Endothelial cell of umbilical vein (primary cell): ENCODE data around the gene STK38. TPM values are rescaled to one million over a fixed set of nuclear protein-coding genes. Genes with fewer than 3 reads are reported as not detected.

Source experiments
- BruUV-seq: library from RNA; stranded (reverse); fragments of 400-500 nt; replicated peaks from 2 replicates; lab custom pipeline; 2021; lab: Mats Ljungman, UMichigan
- CTCF ChIA-PET: fragments of 300-600, 350-600 bp; sonication (Branson Sonifier 250); formaldehyde crosslinking; loops from one replicate; lab custom pipeline; 2021; ENCODE audit warnings: antibody characterized with exemption, inconsistent platforms; lab: Charles Lee
- POLR2A ChIA-PET: fragments of 300-600, 350-600 bp; sonication (Branson Sonifier 250); formaldehyde crosslinking; loops from one replicate; lab custom pipeline; 2021; ENCODE audit warnings: antibody characterized with exemption, inconsistent platforms; lab: Charles Lee
- DNase-seq: peaks from one replicate; pipeline ENCODE4 v3.0.0-alpha.2; 2011; ENCODE audit warnings: low read depth, low spot score
- FAIRE-seq: peaks from 2 replicates; lab custom pipeline; 2011; peaks lifted over from hg19 to GRCh38; lab: Jason Lieb, UNC
- H2AFZ ChIP-seq: 2 replicates; pipeline ENCODE4 v1.6.0; 2012; ENCODE audit warnings: low read depth, low read length, control low read depth, inconsistent platforms
- H3K27ac ChIP-seq: 2 replicates; pipeline ENCODE4 v1.5.1; 2011; ENCODE audit warnings: low read depth, mild to moderate bottlenecking, control low read depth, low read length, moderate library complexity; ENCODE audit not compliant: insufficient read depth
- H3K27me3 ChIP-seq, 2 experiments: 2 replicates each; pipeline versions ENCODE4 v1.6.0 to v1.6.1; 2011; ENCODE audit warnings: low read length in 2 of 2, mixed read lengths in 1 of 2; ENCODE audit not compliant: control insufficient read depth in 2 of 2, insufficient read depth in 2 of 2
- H3K36me3 ChIP-seq, 2 experiments: 2 replicates in 1 of 2; 3 replicates in 1 of 2; pipeline ENCODE4 v1.5.1; 2011; ENCODE audit warnings: low read length in 2 of 2, mild to moderate bottlenecking in 1 of 2, moderate library complexity in 1 of 2; ENCODE audit not compliant: control insufficient read depth in 2 of 2, insufficient read depth in 2 of 2; ENCODE audit errors: extremely low read depth in 1 of 2
- H3K4me1 ChIP-seq: 3 replicates; pipeline ENCODE4 v1.5.1; 2011; ENCODE audit warnings: mild to moderate bottlenecking, low read length; ENCODE audit not compliant: control insufficient read depth, insufficient read depth; ENCODE audit errors: extremely low read depth
- H3K4me2 ChIP-seq: 2 replicates; pipeline ENCODE4 v1.6.1; 2011; ENCODE audit warnings: low read length, control low read depth, mixed read lengths; ENCODE audit not compliant: insufficient read depth
- H3K4me3 ChIP-seq, 3 experiments: fragments of 200-600 bp in 1 of 3; sonication (generic), shearing (Covaris generic) in 1 of 3; replicated peaks in 1 of 3; 2 replicates each; pipeline ENCODE4 v1.5.1; 2011 to 2016; ENCODE audit warnings: control low read depth in 3 of 3, low read length in 3 of 3, mild to moderate bottlenecking in 2 of 3, inconsistent platforms in 1 of 3, low read depth in 1 of 3, moderate library complexity in 1 of 3; ENCODE audit not compliant: insufficient read depth in 1 of 3
- H3K79me2 ChIP-seq: 2 replicates; pipeline ENCODE4 v1.6.0; 2012; ENCODE audit warnings: low read length, inconsistent platforms; ENCODE audit not compliant: control insufficient read depth, insufficient read depth
- H3K9ac ChIP-seq: replicated peaks from 2 replicates; pipeline ENCODE3; 2011; ENCODE audit warnings: low read length, control low read depth; ENCODE audit not compliant: insufficient read depth; ENCODE audit errors: extremely low read depth
- H3K9me1 ChIP-seq: replicated peaks from 3 replicates; pipeline ENCODE4 v1.6.0; 2011; ENCODE audit warnings: mild to moderate bottlenecking, low read length; ENCODE audit not compliant: control insufficient read depth, insufficient read depth; ENCODE audit errors: extremely low read depth
- H3K9me3 ChIP-seq: replicated peaks from 2 replicates; pipeline ENCODE4 v1.5.1; 2012; ENCODE audit warnings: low read length, inconsistent platforms; ENCODE audit not compliant: control insufficient read depth, insufficient read depth
- H4K20me1 ChIP-seq: replicated peaks from 2 replicates; pipeline ENCODE3; 2011; ENCODE audit warnings: mild to moderate bottlenecking, low read length; ENCODE audit not compliant: control insufficient read depth, insufficient read depth; ENCODE audit errors: extremely low read depth
- CTCF ChIP-seq, 2 donors: IDR thresholded peaks; 1 replicate in 1 of 2; 2 replicates in 1 of 2; pipeline ENCODE4 v1.5.1; 2011; ENCODE audit warnings: low read length in 2 of 2, mild to moderate bottlenecking in 2 of 2, moderate library complexity in 2 of 2, control low read depth in 1 of 2, inconsistent platforms in 1 of 2, low read depth in 1 of 2; ENCODE audit not compliant: insufficient read depth in 1 of 2; ENCODE audit errors: extremely low read depth in 1 of 2
- EZH2 ChIP-seq: IDR thresholded peaks from 2 replicates; pipeline ENCODE4 v1.6.1; 2012; ENCODE audit warnings: borderline replicate concordance, low read depth, mild to moderate bottlenecking, moderate library complexity, low read length, inconsistent platforms; ENCODE audit not compliant: severe bottlenecking
- FOS ChIP-seq: IDR thresholded peaks from 2 replicates; pipeline ENCODE4 v1.6.1; 2011; ENCODE audit warnings: mild to moderate bottlenecking, low read length, moderate library complexity, borderline replicate concordance; ENCODE audit not compliant: insufficient read depth
- GATA2 ChIP-seq: IDR thresholded peaks from 2 replicates; pipeline ENCODE4 v1.7.0; 2011; ENCODE audit warnings: low read depth, mild to moderate bottlenecking, moderate library complexity, mixed read lengths, low read length; ENCODE audit not compliant: insufficient read length, insufficient read depth
- JUN ChIP-seq: IDR thresholded peaks from 2 replicates; pipeline ENCODE4 v1.6.1; 2011; ENCODE audit warnings: borderline replicate concordance, low read depth; ENCODE audit not compliant: insufficient read length, insufficient read depth
- MAX ChIP-seq: IDR thresholded peaks from 2 replicates; pipeline ENCODE4 v1.6.1; 2011; ENCODE audit not compliant: insufficient read depth, insufficient read length
- MYC ChIP-seq: IDR thresholded peaks from one replicate; pipeline ENCODE4 v1.6.1; 2011; ENCODE audit warnings: mild to moderate bottlenecking, low read depth, low read length
- POLR2A ChIP-seq: IDR thresholded peaks from 2 replicates; pipeline ENCODE4 v1.6.1; 2012; ENCODE audit warnings: low read depth, mild to moderate bottlenecking, control low read depth, low read length
- POLR2AphosphoS5 ChIP-seq: IDR thresholded peaks from 2 replicates; pipeline ENCODE4 v1.6.1; 2012; ENCODE audit warnings: low read depth, mild to moderate bottlenecking, control low read depth, low read length, moderate library complexity; ENCODE audit not compliant: insufficient read depth
- dilution Hi-C: fragments of 300-500 bp; cut with MboI; formaldehyde crosslinking; loops from one replicate; pipeline ENCODE4 v1.15.0; 2019; ENCODE audit warnings: low sequenced_read_pairs; ENCODE audit not compliant: extremely low pct_ligation_motif_present
- intact Hi-C: fragments of 100-400 bp; cut with micrococcal nuclease; formaldehyde crosslinking; loops from one replicate; pipeline ENCODE4 v1.10.0; 2022
- polyA plus RNA-seq, 4 experiments: library from polyadenylated mRNA; depleted of rRNA in 3 of 4; stranded (reverse) in 3 of 4; unstranded in 1 of 4; fragments of >200 nt; gene quantifications; 2 replicates each; pipeline versions ENCODE4 v1.2.1 to v1.2.3, GENCODE V29; 2011 to 2012; ENCODE audit warnings: missing spikeins in 1 of 4
- total RNA-seq: library from RNA; stranded (reverse); gene quantifications from 2 replicates; pipeline ENCODE4 v1.2.3, GENCODE V29; 2021

The STK38 gene
- total and polyA plus RNA-seq, 2 donors (not counting 3 experiments of a cell fraction or from before 2014, with no cell fraction given): 10.1 to 30.3 TPM

GRCh38 chr6:36566418-36566905, 19.2 kb upstream of the STK38 start:
- H3K27ac ChIP-seq: no peak overlapping the region
- no peak for FAIRE-seq
- no peak overlapping the region for H2AFZ ChIP-seq
- no peak overlapping the region for H3K4me2 ChIP-seq
- ChIA-PET POLR2A (no interaction called here), CTCF (no interaction called here)
- H3K27me3 ChIP-seq: peaks cover 6 to 9% of the 10 kb centered on the region in 2 experiments
- no peaks in the 10 kb centered on the region for H4K20me1 ChIP-seq
- no peaks in the 10 kb centered on the region for H3K9me1 ChIP-seq
- dilution Hi-C loops (no loop called here), intact Hi-C loops (no loop called here)
- no peak overlapping the region for H3K9ac ChIP-seq
- no TSS peak for BruUV-seq
- H3K79me2 ChIP-seq: no peaks in the 10 kb centered on the region
- H3K4me1 ChIP-seq: no peaks in the 10 kb centered on the region
- no peak for DNase-seq
- no peaks in the 10 kb centered on the region for H3K36me3 ChIP-seq
- H3K4me3 ChIP-seq: no peak overlapping the region
- no peak for TF ChIP-seq GATA2
- TF ChIP-seq FOS: no peak
- no peak for TF ChIP-seq EZH2
- no peak for TF ChIP-seq POLR2A
- H3K9me3 ChIP-seq: no peaks in the 10 kb centered on the region

- CTCF ChIA-PET: interaction anchor here (1.0 kb wide), 1 partner anchor 17 kb away, joined by 3 read pairs; no protein-coding TSS in a partner anchor
- BruUV-seq: no TSS peak
Observed at GRCh38 chr6:36563928-36564284, 16.6 kb upstream of the STK38 start.

More at GRCh38 chr6:36563928-36564284, 16.6 kb upstream of the STK38 start:
- Histone ChIP-seq H3K4me2 (no peak overlapping the region), H3K9me3 (no peaks in the 10 kb centered on the region), H3K4me1 (no peaks in the 10 kb centered on the region), H3K9me1 (no peaks in the 10 kb centered on the region), H3K27ac (no peak overlapping the region), H2AFZ (no peak overlapping the region), H4K20me1 (no peaks in the 10 kb centered on the region), H3K79me2 (no peaks in the 10 kb centered on the region), H3K36me3 (no peaks in the 10 kb centered on the region), H3K9ac (no peak overlapping the region), H3K27me3 (peaks cover 10 to 14% of the 10 kb centered on the region in 2 experiments), H3K4me3 (no peak overlapping the region)
- TF ChIP-seq POLR2A (no peak), EZH2 (no peak), JUN (no peak), FOS (no peak), MYC (no peak), POLR2AphosphoS5 (no peak), CTCF (IDR thresholded peaks at IDR 0.05; ENCODE audit: extremely low read depth in 1 of 2, insufficient read depth in 1 of 2, low read depth in 1 of 2, low read length in 2 of 2) (no peak), GATA2 (no peak), MAX (no peak)
- POLR2A ChIA-PET: no interaction called here
- FAIRE-seq (no peak), DNase-seq (no peak)
- dilution Hi-C loops: no loop called here
- intact Hi-C loops: no loop called here
